Suprapubic skin (tissue), 4 donors: ENCODE results near the gene EHBP1L1.

Experiments
- POLR2A ChIP-seq, 2 donors: fragments of 450-650 bp; IDR thresholded peaks; one replicate each; pipeline ENCODE4 v1.6.1; 2017; ENCODE audit warnings: antibody characterized with exemption in 2 of 2, mild to moderate bottlenecking in 2 of 2, moderate library complexity in 2 of 2
- POLR2AphosphoS5 ChIP-seq, 3 donors: sonication (generic); formaldehyde crosslinking; IDR thresholded peaks; one replicate each; pipeline ENCODE4 v1.6.1; 2017; ENCODE audit warnings: antibody characterized with exemption in 3 of 3
- TF ChIP-seq, protein P1 (sequence below), 2 donors: fragments of 200-600 bp in 1 of 2; fragments of 450-650 bp in 1 of 2; sonication (generic) in 1 of 2; IDR thresholded peaks; one replicate each; pipeline ENCODE4 v1.5.1; 2016 to 2019; ENCODE audit warnings: antibody characterized with exemption in 2 of 2, mild to moderate bottlenecking in 1 of 2, moderate library complexity in 1 of 2

DNA sequence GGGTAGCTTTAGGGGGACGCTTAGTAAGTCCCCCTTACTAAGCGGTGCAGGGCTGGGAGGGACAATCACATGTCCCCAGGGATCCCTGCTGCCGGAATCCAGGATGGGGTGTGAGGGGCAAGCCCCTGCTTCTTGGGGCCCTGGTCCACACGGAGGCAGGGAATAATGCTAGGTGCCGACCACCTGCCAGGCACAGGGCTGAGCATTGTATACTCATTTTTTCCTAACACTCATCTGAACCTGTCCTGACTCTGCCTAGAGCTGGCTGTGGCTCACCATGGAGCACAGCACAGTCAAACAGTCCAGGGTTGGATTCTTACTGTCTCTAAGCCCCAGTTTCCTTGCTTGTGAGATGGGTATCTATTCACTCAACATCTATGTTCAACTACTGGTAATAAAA lies 16.3 kb upstream of the EHBP1L1 start:
- TF ChIP-seq POLR2A (IDR thresholded peaks at IDR 0.05) (no peak), POLR2AphosphoS5 (IDR thresholded peaks at IDR 0.05) (no peak)
- TF ChIP-seq, protein P1, sequence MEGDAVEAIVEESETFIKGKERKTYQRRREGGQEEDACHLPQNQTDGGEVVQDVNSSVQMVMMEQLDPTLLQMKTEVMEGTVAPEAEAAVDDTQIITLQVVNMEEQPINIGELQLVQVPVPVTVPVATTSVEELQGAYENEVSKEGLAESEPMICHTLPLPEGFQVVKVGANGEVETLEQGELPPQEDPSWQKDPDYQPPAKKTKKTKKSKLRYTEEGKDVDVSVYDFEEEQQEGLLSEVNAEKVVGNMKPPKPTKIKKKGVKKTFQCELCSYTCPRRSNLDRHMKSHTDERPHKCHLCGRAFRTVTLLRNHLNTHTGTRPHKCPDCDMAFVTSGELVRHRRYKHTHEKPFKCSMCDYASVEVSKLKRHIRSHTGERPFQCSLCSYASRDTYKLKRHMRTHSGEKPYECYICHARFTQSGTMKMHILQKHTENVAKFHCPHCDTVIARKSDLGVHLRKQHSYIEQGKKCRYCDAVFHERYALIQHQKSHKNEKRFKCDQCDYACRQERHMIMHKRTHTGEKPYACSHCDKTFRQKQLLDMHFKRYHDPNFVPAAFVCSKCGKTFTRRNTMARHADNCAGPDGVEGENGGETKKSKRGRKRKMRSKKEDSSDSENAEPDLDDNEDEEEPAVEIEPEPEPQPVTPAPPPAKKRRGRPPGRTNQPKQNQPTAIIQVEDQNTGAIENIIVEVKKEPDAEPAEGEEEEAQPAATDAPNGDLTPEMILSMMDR (IDR thresholded peaks at IDR 0.05): no peak
